Activated naive CD8-positive, alpha-beta T cell treated with anti-CD3 and anti-CD28 coated beads, Interleukin-2, amount 50 U/mL, for 24 hours (primary cell): ENCODE data around the gene CDC25B.

Experiments
- ATAC-seq: fragments of 150-1000 bp; cut with Tn5 transposase; one replicate; pipeline ENCODE4 v1.10.0; 2021
- DNase-seq: peaks from one replicate; pipeline ENCODE4 v3.0.0; 2021
- H3K27ac Mint-ChIP-seq: one replicate; pipeline ENCODE4 v1.8.0; 2021; ENCODE audit warnings: mild to moderate bottlenecking, mixed read lengths
- H3K27me3 Mint-ChIP-seq: one replicate; pipeline ENCODE4 v1.8.0; 2021; ENCODE audit warnings: mixed read lengths
- H3K36me3 Mint-ChIP-seq: one replicate; pipeline ENCODE4 v1.8.0; 2021; ENCODE audit warnings: low read depth, mixed read lengths
- H3K4me1 Mint-ChIP-seq: one replicate; pipeline ENCODE4 v1.8.0; 2021; ENCODE audit warnings: mixed read lengths
- H3K4me3 Mint-ChIP-seq: one replicate; pipeline ENCODE4 v1.8.0; 2021; ENCODE audit warnings: mild to moderate bottlenecking, moderate library complexity, mixed read lengths
- H3K9me3 Mint-ChIP-seq: one replicate; pipeline ENCODE4 v1.8.0; 2021; ENCODE audit warnings: mixed read lengths

The CDC25B gene

GRCh38 chr20:3771552-3772058 lies 24.5 kb upstream of the CDC25B start:
- ATAC-seq (no peak), DNase-seq (no peak)
- Mint-ChIP-seq H3K27me3 (no peaks in the 10 kb centered on the region), H3K4me1 (peaks cover 17% of the 10 kb centered on the region), H3K9me3 (no peaks in the 10 kb centered on the region), H3K27ac (no peak overlapping the region), H3K4me3 (no peak overlapping the region), H3K36me3 (no peaks in the 10 kb centered on the region)

- peaks cover 13% of the 10 kb centered on the region for H3K4me1 Mint-ChIP-seq
- DNase-seq (no peak), ATAC-seq (no peak)
- no peaks in the 10 kb centered on the region for H3K9me3 Mint-ChIP-seq
- no peak overlapping the region for H3K27ac Mint-ChIP-seq
- H3K4me3 Mint-ChIP-seq = no peak overlapping the region
- H3K36me3 Mint-ChIP-seq = no peaks in the 10 kb centered on the region
- H3K27me3 Mint-ChIP-seq = peaks cover 10% of the 10 kb centered on the region
Observed at GRCh38 chr20:3775457-3776108, 20.5 kb upstream of the CDC25B start.

DNA sequence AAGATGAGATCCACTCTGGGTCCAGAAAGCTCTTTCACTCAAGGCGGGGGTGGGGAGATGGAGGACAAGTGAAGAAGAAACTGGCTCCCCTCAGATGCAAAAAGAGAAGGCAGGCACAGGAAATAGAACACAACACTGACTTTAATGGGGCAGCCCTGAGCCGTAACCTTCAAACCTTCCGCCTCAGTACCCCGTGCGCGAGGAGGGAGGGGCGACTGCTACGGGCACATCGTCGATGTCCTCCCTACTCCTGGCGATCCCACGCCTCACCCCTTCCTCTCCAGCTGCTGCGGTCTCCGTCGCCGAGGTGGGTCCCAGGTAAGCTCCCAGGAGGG lies 18.8 kb upstream of the CDC25B start:
- DNase-seq (no peak), ATAC-seq (peak; percentile 20)
- H3K4me3 Mint-ChIP-seq = peak overlapping the region; percentile 65
- peaks cover 10% of the 10 kb centered on the region for H3K27me3 Mint-ChIP-seq
- no peaks in the 10 kb centered on the region for H3K36me3 Mint-ChIP-seq
- H3K4me1 Mint-ChIP-seq = peaks cover 28% of the 10 kb centered on the region
- H3K27ac Mint-ChIP-seq = no peak overlapping the region
- no peaks in the 10 kb centered on the region for H3K9me3 Mint-ChIP-seq

- Mint-ChIP-seq H3K27ac (no peak overlapping the region), H3K4me1 (peaks cover 28% of the 10 kb centered on the region), H3K36me3 (no peaks in the 10 kb centered on the region), H3K9me3 (no peaks in the 10 kb centered on the region), H3K4me3 (peak overlapping the region; percentile 65), H3K27me3 (peaks cover 10% of the 10 kb centered on the region)
- peak; percentile 60 for ATAC-seq
- DNase-seq = peak; percentile 59
Observed at GRCh38 chr20:3777716-3778629, 18.1 kb upstream of the CDC25B start.

GRCh38 chr20:3778976-3779375 lies 17.1 kb upstream of the CDC25B start:
- Mint-ChIP-seq H3K4me3 (no peak overlapping the region), H3K4me1 (peaks cover 33% of the 10 kb centered on the region), H3K27ac (no peak overlapping the region)

GRCh38 chr20:3781153-3781910 lies 14.8 kb upstream of the CDC25B start, which contains the start of gene SPEF1:
Gene SPEF1, minus strand, starts transcription at chr20:3781448. Its CDS starts 161 bp downstream, at chr20:3781287.
- H3K4me3 Mint-ChIP-seq = peak within 1 kb of the TSS; percentile 41
- H3K27ac Mint-ChIP-seq = no peak within 1 kb of the TSS
- H3K36me3 Mint-ChIP-seq = peaks cover 5% of the 10 kb centered on the region
- DNase-seq (peak; percentile 36), ATAC-seq (peak; percentile 57)
- H3K4me1 Mint-ChIP-seq = peaks cover 45% of the 10 kb centered on the region
- no peaks in the 10 kb centered on the region for H3K9me3 Mint-ChIP-seq
- H3K27me3 Mint-ChIP-seq = peaks cover 10% of the 10 kb centered on the region

More at GRCh38 chr20:3778976-3779375, 17.1 kb upstream of the CDC25B start:
- no peak for DNase-seq
- ATAC-seq = no peak
- Mint-ChIP-seq H3K36me3 (no peaks in the 10 kb centered on the region), H3K27me3 (peaks cover 10% of the 10 kb centered on the region), H3K9me3 (no peaks in the 10 kb centered on the region)

GRCh38 chr20:3782597-3782996 lies 13.5 kb upstream of the CDC25B start:
- no peak for DNase-seq
- Mint-ChIP-seq H3K4me1 (peaks cover 45% of the 10 kb centered on the region), H3K9me3 (no peaks in the 10 kb centered on the region), H3K4me3 (no peak overlapping the region), H3K36me3 (peaks cover 5% of the 10 kb centered on the region), H3K27me3 (peaks cover 10% of the 10 kb centered on the region), H3K27ac (no peak overlapping the region)
- ATAC-seq = no peak

- DNase-seq = no peak
- no peak for ATAC-seq
- peaks cover 5% of the 10 kb centered on the region for H3K36me3 Mint-ChIP-seq
- H3K9me3 Mint-ChIP-seq = no peaks in the 10 kb centered on the region
- no peak overlapping the region for H3K27ac Mint-ChIP-seq
- peaks cover 46% of the 10 kb centered on the region for H3K4me1 Mint-ChIP-seq
- peaks cover 10% of the 10 kb centered on the region for H3K27me3 Mint-ChIP-seq
- H3K4me3 Mint-ChIP-seq = no peak overlapping the region
Observed at GRCh38 chr20:3783068-3783489, 13.0 kb upstream of the CDC25B start.

GRCh38 chr20:3783511-3784195 lies 12.5 kb upstream of the CDC25B start:
- Mint-ChIP-seq H3K4me3 (no peak overlapping the region), H3K27me3 (peaks cover 10% of the 10 kb centered on the region), H3K27ac (peak overlapping the region; percentile 48), H3K9me3 (no peaks in the 10 kb centered on the region), H3K4me1 (peaks cover 45% of the 10 kb centered on the region), H3K36me3 (peaks cover 5% of the 10 kb centered on the region)
- ATAC-seq = no peak
- no peak for DNase-seq

DNA sequence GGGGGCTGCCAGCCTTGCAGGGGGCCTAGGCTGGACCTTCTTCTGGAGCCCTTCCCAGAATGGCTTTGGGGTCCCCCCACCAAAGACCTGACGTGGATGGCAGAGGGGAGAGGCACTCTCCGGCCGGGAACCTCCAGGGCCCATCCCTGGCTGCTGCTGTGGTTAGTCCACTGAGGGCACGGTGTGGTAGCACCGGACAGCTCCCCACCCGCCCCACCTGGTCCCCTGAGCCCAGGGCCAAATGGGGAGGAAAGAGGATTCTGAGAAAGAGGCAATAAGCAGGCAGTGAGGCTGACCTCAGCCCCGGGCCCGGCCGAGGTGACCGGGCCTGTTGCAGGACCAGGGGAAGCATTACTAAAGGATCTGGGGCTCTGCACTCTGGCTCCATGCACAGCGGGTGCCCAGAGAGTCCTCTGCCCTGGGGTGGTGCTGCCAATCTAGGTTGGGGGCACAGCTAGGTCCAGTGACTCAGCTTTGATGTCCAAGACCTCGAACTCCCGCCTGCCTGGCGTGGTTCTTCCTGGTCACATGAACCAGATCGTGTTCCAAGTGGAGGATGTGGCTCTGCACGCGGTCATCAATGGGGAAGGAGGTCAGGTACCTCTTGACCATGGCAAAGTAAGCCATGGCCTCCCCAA lies 11.8 kb upstream of the CDC25B start:
- Mint-ChIP-seq H3K4me3 (peak overlapping the region; percentile 54), H3K36me3 (peaks cover 5% of the 10 kb centered on the region), H3K27ac (peak overlapping the region; percentile 55), H3K9me3 (no peaks in the 10 kb centered on the region), H3K27me3 (peaks cover 5% of the 10 kb centered on the region), H3K4me1 (peaks cover 48% of the 10 kb centered on the region)
- ATAC-seq = no peak
- no peak for DNase-seq

DNA sequence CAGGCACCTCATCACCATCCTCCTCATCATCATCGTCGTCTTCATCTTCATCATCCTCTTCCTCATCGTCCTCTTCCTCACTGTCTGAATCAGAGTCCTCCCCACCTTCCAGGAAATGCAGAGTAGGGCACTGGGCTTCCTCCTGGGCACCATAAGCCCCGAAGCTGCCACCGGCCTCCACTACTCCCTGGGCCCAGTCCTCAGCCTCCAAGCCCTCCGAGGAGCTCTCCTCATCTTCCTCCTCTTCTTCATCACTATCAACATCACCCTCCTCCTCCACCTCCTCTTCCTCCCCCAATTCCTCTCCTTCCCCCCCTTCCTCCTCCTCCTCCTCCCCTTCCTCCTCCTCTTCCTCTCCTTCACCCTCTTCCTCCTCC lies 11.3 kb upstream of the CDC25B start:
- peaks cover 45% of the 10 kb centered on the region for H3K4me1 Mint-ChIP-seq

DNA sequence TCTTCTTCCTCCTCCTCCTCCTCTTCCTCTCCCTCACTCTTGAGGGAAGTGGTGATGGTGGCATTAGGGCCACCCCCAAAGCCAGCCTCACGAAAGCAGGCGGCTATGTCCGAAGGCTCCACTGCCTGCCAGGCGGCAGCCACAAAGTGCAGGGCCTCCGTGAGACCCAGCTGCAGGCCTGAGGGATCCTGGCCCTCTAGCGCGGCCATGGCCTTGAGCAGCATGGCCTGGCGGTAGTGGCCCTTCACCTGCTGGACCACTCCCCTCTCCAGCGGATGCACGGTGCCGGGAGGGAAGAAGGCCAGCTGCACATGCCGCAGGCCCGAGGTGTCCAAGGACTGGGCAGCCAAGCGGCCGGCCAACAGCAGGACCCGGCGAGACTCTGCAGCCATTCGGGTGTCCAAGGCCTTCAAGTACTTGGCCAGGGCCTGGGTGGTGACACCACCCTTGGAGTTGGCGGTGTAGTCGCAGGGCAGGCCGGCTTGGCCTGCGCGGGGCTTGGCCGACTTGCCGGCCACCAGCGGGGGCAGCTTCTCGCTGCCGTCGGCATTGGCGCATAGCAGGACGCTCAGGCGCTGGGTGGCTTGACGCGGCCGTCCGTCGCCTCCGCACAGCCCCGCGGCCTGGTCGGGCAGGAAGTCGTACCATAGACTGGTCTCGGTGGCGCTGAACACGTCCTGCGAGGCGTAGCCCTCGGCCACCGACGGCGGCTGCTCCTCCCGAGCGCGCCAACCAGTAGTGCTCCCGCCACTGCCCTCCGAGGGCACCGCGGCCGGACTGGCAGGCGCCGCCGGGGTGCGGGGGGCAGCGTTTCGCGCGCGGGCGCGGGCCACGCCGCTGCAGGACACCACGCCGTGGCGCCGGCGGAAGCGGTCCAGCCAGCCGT lies 10.6 kb upstream of the CDC25B start:
- Mint-ChIP-seq H3K4me3 (peak overlapping the region; percentile 84), H3K4me1 (peaks cover 44% of the 10 kb centered on the region), H3K27ac (no peak overlapping the region), H3K9me3 (no peaks in the 10 kb centered on the region), H3K36me3 (peaks cover 5% of the 10 kb centered on the region), H3K27me3 (no peaks in the 10 kb centered on the region)
- DNase-seq = no peak
- no peak for ATAC-seq

More for the DNA sequence above, 11.3 kb upstream of the CDC25B start:
- Mint-ChIP-seq H3K36me3 (peaks cover 5% of the 10 kb centered on the region), H3K4me3 (peak overlapping the region; percentile 54), H3K9me3 (no peaks in the 10 kb centered on the region), H3K27me3 (peaks cover under 1% of the 10 kb centered on the region), H3K27ac (peak overlapping the region; percentile 55)
- ATAC-seq (no peak), DNase-seq (no peak)

DNA sequence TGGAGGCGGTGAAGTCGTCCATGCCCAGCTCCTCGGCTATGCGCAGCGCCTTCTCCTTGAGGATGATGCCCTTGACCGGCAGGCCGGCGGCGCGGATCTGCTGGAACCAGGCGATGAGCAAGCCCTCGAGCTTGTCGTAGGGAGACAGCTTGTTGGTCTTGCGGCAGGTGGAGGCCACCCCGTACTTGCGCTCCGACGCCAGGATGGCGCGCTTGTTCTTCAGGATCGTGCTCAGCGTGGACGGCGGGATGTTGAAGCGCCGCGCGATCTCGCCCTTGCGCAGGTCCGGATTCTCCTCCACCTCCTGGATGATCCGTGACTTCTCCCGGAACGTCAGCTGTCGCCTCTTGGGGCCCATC lies 10.0 kb upstream of the CDC25B start:
- peak overlapping the region; percentile 84 for H3K4me3 Mint-ChIP-seq
- H3K4me1 Mint-ChIP-seq = peaks cover 38% of the 10 kb centered on the region
- H3K27ac Mint-ChIP-seq = peak overlapping the region; percentile 88
- H3K36me3 Mint-ChIP-seq = peaks cover 5% of the 10 kb centered on the region
- no peaks in the 10 kb centered on the region for H3K9me3 Mint-ChIP-seq
- DNase-seq (peak; percentile 54), ATAC-seq (peak; percentile 12)
- no peaks in the 10 kb centered on the region for H3K27me3 Mint-ChIP-seq
